HG03108 (cell line): ENCODE data around the gene BCAN.

Experiments used
- ATAC-seq: cut with Tn5 transposase; IDR thresholded peaks from one replicate; pipeline ENCODE4 v1.9.1; 2021; ENCODE audit warnings: moderate library complexity; ENCODE audit not compliant: unreplicated experiment

The BCAN gene

DNA sequence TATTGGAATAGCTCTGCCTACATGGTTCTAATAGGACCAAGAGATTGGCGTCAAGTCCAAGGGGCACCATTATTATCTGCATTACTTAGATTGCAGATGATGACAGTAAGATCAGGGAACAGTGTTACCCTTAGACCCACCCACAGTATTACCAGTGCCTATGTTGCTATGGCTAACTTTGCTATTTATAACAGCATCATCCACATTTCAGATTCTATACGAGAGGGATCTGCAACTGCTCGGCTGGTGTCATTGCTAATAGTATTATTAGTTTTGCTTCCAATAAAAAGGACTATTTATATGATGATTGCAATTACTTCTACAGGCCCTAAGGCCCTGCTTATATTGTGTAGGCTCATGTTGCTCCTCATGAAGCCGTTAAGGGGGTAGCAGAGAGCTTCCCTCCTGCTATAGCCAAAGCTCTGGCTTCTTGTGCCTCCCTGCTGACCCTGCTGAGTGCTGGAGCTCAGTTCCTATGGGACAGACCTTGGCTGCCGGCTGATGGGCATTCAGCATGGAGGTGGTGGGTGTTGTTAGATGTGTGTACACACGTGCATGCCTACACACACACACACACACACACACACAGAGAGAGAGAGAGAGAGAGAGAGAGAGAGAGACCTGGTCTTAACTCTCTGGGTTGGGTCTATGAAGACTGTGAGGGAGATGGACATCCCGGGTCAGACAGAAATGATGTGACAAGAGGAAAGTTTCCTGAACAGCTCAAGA, 1.3 kb downstream of the BCAN start:
- ATAC-seq: no peak

DNA sequence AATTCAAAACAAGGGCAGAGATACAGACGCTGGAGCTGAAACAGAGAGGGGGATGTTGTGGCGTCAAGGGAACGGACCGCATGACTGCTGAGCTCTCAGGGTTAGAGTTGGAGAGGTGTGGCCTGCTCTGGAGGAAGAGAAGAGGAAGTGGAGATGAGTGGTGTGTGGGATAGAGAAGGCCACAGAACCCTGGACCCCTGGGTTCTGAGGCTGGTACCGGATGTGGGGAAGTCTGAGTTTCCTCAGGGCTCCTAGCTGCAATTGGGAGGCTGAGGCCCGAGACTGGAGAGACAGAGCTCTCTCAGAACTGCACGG, 1.8 kb downstream of the BCAN start:
- ATAC-seq: no peak

GRCh38 chr1:156644146-156644545, 2.2 kb downstream of the BCAN start:
- no peak for ATAC-seq

GRCh38 chr1:156644640-156645039, 2.7 kb downstream of the BCAN start:
- ATAC-seq: no peak

- no peak for ATAC-seq
Measured at GRCh38 chr1:156645056-156645455, 3.1 kb downstream of the BCAN start.

DNA sequence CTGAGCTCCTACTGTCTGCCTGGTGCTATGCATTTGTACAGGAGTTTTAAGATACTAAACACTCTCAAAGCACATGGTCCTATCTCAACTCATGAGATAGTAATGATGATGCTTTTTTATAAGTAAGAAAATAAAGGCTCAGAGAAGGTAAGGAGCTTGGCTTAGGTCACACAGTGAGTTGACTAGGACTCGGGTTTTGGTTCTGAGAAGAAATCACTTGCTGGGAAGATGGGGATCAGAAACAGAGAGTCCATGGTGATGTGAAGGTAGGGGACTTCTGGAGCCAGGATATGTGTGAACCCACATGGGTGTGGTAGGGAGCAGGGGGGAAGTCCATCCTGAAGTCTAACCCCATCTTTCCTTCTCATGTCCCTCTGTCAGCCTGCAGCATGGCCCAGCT, 3.7 kb downstream of the BCAN start:
- ATAC-seq: no peak

- no peak for ATAC-seq
Measured at GRCh38 chr1:156646738-156647211, 4.9 kb downstream of the BCAN start.

GRCh38 chr1:156647351-156647750, 5.4 kb downstream of the BCAN start:
- ATAC-seq: no peak

GRCh38 chr1:156648496-156648895, 6.6 kb downstream of the BCAN start:
- ATAC-seq: no peak

DNA sequence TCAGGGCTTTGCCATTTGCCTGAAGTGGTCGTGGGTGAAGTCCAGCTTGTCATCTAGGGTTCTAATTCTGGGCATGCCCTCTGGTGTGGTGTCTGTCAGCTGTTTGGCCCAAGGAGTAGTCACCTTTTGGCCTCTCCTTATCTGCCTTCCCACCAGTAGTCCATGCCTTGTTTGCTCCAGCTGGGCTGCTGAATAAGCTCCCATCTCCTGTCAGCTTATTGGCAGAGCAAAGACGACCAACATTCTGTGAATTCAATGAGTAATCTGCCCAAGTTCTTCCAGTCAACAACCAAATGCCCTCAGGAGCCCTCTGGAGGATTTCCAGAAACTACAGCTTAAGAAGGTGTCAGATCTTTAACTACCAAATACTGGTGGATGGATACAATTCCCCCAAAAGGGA, 7.0 kb downstream of the BCAN start:
- ATAC-seq: no peak

DNA sequence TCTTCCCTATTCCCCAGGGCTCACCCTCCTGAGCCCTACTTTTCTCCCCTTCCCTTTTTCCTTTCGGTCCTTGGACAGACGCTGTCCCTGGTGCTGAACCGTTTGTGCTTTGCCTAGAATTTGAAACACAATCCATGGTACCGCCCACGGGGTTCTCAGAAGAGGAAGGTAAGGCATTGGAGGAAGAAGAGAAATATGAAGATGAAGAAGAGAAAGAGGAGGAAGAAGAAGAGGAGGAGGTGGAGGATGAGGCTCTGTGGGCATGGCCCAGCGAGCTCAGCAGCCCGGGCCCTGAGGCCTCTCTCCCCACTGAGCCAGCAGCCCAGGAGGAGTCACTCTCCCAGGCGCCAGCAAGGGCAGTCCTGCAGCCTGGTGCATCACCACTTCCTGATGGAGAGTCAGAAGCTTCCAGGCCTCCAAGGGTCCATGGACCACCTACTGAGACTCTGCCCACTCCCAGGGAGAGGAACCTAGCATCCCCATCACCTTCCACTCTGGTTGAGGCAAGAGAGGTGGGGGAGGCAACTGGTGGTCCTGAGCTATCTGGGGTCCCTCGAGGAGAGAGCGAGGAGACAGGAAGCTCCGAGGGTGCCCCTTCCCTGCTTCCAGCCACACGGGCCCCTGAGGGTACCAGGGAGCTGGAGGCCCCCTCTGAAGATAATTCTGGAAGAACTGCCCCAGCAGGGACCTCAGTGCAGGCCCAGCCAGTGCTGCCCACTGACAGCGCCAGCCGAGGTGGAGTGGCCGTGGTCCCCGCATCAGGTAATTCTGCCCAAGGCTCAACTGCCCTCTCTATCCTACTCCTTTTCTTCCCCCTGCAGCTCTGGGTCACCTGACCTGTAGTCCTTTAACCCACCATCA, 10.4 kb downstream of the BCAN start:
- no peak for ATAC-seq

DNA sequence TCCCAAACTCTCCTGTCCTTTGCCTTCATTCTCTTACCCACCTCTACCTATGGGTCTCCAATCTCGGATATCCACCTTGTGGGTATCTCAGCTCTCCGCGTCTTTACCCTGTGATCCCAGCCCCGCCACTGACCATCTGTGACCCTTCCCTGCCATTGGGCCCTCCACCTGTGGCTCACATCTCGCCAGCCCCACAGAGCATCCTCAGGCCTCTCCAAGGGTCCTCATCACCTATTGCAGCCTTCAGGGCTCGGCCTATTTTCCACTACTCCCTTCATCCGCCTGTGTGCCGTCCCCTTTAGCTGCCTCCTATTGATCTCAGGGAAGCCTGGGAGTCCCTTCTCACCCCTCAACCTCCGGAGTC, 11.1 kb downstream of the BCAN start:
- no peak for ATAC-seq

DNA sequence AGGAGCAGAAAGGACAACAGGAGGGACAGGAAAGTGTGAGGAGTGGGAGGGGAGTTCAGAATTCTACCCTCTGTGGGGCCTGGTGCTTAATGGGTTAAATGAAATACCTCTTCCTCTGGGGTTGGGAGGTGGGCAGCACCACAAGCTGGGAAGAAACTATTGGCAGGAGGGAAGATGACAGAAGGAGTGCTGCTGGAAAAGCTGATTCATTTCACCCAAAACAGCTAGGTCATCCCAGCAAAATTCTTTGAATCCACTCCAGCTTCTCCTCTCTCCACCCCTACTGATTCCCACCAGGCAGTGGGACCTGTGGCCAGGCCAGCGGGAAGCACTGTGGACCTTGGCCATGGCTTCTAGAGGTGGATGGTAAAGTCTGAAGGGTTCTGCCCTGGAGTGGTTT, 12.8 kb downstream of the BCAN start:
- no peak for ATAC-seq

DNA sequence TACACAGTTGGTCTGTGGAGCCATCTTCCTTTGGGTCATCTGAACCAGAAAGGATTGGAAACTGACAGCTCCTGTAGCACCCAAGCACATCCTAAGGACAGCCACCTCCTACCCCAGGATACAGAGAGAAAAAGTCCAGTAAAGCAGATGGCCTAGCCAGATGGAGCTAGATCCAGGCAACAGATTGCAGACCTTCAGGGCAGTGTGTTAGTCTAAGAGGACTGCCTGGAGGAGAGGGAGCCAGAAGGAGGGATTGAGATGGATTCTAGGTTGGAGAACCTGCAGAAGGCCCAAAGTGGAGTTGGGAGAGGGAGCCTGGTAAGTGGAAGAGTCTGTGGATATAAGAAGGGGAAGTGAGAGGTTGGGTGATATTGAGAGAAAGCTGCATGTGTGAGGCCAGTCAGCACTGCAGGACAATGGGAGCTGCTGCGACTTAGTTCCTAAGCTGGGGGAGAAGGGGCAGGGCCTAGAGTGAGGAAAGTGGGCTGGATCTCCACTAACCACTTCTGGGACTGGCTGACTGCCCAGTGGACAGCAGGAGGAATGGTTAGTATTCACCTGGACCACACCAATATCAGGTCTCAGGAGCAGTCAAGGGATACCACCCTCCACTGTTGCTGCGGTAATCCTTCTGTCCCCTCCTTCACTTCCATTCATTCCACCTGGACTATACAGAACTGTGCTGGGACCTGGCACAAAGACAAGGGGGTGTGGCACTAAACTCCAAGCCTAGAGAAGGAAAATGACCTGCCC, 13.4 kb downstream of the BCAN start:
- ATAC-seq: no peak

DNA sequence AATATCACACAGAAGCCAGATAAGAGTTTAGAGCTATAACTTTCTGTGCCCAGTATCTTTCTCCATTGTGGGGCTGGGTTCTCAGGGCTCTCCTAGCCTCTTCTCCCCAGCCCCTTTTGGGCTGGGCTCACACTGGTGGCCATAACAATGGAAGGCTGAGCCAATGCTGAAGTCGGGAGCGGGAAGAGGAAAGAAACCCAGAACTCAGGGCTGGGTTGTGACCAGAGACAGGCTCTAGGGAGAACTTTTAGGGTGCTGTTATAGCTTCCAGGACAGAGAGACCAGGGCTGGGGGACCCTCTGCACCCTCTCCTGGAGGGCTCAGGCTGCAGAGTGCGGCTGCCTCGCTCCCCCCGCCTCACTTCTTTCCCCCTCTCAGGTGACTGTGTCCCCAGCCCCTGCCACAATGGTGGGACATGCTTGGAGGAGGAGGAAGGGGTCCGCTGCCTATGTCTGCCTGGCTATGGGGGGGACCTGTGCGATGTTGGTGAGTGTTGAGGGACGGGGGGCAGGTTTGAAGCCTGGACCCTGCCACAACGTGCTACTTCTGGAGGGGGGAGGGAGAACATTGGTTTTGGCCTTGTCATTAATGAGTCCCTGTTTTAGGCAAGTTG, 14.1 kb downstream of the BCAN start:
- no peak for ATAC-seq

GRCh38 chr1:156656806-156657740, 15.2 kb downstream of the BCAN start:
- ATAC-seq: no peak

- no peak for ATAC-seq
Measured at GRCh38 chr1:156657741-156658319, 15.9 kb downstream of the BCAN start.

DNA sequence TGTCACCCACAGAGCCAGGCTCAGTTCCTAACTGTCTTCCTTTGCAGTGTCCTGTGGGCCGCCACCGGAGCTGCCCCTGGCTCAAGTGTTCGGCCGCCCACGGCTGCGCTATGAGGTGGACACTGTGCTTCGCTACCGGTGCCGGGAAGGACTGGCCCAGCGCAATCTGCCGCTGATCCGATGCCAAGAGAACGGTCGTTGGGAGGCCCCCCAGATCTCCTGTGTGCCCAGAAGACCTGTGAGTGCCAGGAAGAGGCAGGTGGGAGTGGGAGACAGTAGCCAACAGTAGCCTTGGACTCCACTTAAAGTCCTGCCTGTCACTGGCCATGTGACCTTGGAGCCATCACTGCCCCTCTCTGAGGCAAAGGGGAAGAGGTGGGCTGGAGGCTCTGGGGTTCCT, 16.6 kb downstream of the BCAN start:
- no peak for ATAC-seq

GRCh38 chr1:156658945-156659574, 17.1 kb downstream of the BCAN start:
- no peak for ATAC-seq

GRCh38 chr1:156659661-156659987, 17.7 kb downstream of the BCAN start:
- ATAC-seq: no peak
